ENCODE measurements around the gene DZANK1.

- TF ChIP-seq EZH2phosphoT487 (IDR thresholded peaks at IDR 0.05) (no peak), CTCF (IDR thresholded peaks at IDR 0.05) (no peak), EZH2 (IDR thresholded peaks at IDR 0.05) (no peak)
These were observed 44.7 kb upstream of the DZANK1 start for GRCh38 chr20:18511571-18511970.
